Epithelial cell of proximal tubule (primary cell): ENCODE data around the gene BMERB1. TPM values are rescaled to one million over a fixed set of nuclear protein-coding genes. Genes with fewer than 3 reads are reported as not detected.

Source experiments
- DNase-seq: peaks from one replicate; pipeline ENCODE4 v3.0.0-alpha.2; 2011; ENCODE audit warnings: low read depth
- H3K4me3 ChIP-seq: 2 replicates; pipeline ENCODE4 v1.5.1; 2011; ENCODE audit warnings: low read depth, mild to moderate bottlenecking, low read length
- total RNA-seq: library from RNA; depleted of rRNA; stranded (reverse); fragments of >200 nt; gene quantifications from 2 replicates; pipeline ENCODE4 v1.2.3, GENCODE V29; 2015
- TF ChIP-seq, protein P1 (sequence below): conservative IDR thresholded peaks from 2 replicates; pipeline ENCODE4 v1.5.1; 2012; ENCODE audit warnings: low read depth, mild to moderate bottlenecking, low read length

The BMERB1 gene
- total RNA-seq, 1 donor from 2014 or later: 15.8 TPM

DNA sequence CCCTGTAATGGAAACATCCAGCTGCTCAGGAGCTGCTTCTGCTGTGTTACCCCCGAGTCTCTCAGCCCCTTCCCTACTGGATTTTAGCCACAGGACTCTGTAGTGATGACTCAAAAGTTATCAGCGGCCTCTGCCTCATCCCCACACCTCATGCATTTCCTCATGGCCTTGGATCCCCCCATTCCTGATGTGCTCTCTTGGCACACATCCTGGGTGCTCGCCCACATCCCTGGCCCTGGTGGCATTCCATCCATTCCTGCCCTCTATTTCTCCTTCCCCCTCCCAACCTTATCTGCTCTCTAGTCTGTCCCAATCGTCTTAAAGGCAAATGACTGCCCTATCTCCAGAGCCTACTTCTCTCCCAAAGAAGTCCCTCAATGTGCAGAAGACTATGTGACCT, 184.0 kb downstream of the BMERB1 start:
- no peak for DNase-seq
- TF ChIP-seq, protein P1, sequence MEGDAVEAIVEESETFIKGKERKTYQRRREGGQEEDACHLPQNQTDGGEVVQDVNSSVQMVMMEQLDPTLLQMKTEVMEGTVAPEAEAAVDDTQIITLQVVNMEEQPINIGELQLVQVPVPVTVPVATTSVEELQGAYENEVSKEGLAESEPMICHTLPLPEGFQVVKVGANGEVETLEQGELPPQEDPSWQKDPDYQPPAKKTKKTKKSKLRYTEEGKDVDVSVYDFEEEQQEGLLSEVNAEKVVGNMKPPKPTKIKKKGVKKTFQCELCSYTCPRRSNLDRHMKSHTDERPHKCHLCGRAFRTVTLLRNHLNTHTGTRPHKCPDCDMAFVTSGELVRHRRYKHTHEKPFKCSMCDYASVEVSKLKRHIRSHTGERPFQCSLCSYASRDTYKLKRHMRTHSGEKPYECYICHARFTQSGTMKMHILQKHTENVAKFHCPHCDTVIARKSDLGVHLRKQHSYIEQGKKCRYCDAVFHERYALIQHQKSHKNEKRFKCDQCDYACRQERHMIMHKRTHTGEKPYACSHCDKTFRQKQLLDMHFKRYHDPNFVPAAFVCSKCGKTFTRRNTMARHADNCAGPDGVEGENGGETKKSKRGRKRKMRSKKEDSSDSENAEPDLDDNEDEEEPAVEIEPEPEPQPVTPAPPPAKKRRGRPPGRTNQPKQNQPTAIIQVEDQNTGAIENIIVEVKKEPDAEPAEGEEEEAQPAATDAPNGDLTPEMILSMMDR: no peak
- H3K4me3 ChIP-seq: no peak overlapping the region

DNA sequence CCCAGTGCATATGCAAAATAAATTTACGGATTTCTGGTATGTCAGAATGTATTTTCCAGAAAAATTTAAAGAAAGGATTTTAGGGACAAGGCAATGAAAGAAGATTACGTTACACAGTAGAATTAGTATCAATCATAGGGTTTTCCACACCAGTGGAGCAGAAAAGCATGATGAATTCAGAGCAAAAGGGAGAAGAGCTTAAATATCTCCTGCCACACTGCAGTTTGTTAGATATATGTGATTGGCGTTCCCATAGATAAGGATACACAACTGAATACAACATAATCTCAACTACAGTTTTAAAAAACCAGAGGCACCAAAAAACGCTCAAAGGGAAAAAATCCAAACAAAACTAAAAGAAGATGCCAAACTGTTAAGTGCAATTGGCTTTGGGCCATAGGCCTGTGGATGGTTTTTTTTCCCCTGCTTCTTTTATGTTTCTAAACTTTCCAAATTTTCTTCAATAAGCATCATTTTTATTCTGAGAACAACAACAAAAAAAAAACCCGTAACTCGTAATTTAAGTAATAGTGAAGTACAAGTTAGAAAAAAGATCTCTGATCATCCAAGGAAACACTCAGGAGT, 186.3 kb downstream of the BMERB1 start:
- TF ChIP-seq, protein P1: no peak
- no peak for DNase-seq

DNA sequence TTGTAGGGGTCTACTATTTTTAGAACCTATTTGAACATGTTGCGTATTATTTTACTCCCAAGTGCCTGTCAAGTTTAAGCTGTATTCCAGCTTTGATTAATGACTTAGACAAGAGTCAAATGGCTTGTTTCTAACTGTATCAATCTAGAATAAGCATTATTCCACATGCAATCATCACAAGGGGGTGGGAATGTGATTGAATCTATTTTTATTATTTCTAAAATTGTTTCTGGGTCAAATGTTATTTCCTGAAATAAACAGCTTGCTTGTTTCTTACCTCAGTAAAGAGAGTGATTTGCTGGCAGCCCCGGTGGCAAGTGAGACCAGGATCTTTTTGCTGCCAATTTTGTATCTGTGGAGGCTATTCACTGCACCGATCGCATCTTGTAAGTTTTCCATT, 187.1 kb downstream of the BMERB1 start:
- DNase-seq: no peak
- no peak overlapping the region for H3K4me3 ChIP-seq
- TF ChIP-seq, protein P1: no peak

More for the DNA sequence above, 186.3 kb downstream of the BMERB1 start:
- H3K4me3 ChIP-seq: no peak overlapping the region

DNA sequence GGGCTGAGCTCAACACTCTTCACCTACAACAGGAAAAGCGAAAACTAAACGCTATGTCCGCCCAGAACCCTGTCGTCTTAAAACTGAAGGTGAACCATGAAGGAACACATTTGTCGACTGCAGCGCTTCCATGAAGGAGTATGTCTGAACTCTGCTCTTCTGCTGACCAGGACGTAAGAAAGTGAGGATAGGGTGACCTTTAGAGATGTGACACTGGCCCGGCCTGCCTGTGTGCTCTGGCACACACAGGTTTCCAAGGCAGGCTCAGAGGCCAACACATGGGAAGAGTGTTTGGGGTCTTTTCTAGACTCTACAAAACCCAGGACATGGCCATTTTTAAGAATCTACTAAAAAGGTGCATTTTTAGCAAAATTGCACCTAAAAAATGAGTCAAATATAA, 187.5 kb downstream of the BMERB1 start:
- H3K4me3 ChIP-seq: no peak overlapping the region
- TF ChIP-seq, protein P1: no peak
- DNase-seq: no peak

DNA sequence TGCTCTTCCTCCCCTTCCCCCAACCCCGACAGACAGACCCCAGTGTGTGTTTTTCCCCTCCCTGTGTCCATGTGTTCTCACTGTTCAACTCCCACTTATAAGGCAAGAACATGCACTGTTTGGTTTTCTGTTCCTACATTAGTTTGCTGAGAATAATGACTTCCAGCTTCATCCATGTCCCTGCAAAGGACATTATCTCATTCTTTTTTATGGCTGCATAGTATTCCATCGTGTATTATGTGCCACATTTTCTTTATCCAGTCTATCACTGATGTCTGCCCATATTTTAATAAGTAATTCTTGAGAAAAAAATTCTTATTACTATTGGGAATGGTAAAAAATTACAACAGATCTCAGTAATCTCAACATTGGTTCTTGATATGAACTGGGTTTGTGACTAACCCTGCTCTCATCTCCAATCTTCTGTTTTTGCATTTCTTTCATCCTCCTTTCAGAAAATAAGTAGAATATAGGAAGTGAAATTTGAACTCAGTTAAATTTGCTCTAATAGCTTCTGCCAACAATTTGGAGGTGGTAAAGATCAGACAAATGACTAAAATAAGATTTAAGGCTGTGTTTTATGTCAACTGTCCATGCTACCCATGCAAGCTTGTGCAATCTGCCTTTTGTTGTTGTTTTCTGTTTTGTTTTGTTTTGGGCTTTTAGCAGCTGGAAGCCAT, 197.5 kb downstream of the BMERB1 start:
- DNase-seq: no peak
- no peak overlapping the region for H3K4me3 ChIP-seq
- TF ChIP-seq, protein P1: no peak

DNA sequence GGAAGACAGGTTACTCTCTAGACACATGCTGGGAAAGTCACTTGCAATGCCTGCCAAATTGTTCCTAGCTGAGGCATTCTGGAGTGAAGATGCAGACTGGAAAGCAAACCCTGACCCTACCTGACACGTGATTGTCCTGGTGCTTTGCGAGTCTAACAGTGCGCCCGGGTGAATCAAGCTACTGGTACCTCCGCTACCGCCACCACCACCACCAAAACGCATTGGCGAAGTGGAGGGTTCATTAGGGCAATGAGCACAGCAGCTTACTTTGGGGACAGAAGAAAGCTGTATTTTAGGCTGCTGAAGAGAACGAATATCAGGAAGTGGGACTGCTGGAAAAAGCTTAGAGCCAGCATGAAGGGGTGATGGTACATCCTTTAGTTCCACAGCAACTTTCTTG, 201.5 kb downstream of the BMERB1 start:
- H3K4me3 ChIP-seq: no peak overlapping the region
- TF ChIP-seq, protein P1: no peak
- DNase-seq: no peak

DNA sequence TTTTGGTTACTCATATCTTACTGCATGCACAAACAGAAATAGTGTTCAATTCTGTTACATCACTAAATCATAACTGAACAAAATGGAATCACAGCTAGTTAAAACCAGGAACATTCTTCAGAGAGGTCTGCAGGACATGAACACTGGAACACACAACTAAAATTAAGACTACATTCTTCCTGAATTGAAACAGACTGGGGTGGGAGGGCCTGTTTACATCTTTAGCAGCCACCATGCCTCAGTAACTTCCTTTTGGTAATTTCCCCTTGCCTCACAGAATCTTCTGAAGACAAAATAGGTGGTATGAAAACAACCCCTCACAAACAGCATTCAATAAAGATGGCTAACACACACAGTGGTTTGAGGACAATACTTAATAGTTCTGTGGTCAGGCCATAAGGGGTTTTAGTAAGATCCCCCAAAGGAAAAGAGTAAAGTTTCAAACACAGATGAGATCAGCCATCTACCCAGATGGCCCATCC, 202.0 kb downstream of the BMERB1 start:
- no peak overlapping the region for H3K4me3 ChIP-seq
- DNase-seq: no peak
- TF ChIP-seq, protein P1: no peak
